ENCODE data around the gene ST6GALNAC3. TPM values are rescaled to one million over a fixed set of nuclear protein-coding genes. Genes with fewer than 3 reads are reported as not detected.
"Not testable (repeated sequence)": the region's sequence is repeated elsewhere in the genome, so short reads cannot be mapped to it uniquely, and the experiment has no call there.

ST6GALNAC3 gene
- polyA plus RNA-seq, 1 donor, result 86.1 TPM

DNA sequence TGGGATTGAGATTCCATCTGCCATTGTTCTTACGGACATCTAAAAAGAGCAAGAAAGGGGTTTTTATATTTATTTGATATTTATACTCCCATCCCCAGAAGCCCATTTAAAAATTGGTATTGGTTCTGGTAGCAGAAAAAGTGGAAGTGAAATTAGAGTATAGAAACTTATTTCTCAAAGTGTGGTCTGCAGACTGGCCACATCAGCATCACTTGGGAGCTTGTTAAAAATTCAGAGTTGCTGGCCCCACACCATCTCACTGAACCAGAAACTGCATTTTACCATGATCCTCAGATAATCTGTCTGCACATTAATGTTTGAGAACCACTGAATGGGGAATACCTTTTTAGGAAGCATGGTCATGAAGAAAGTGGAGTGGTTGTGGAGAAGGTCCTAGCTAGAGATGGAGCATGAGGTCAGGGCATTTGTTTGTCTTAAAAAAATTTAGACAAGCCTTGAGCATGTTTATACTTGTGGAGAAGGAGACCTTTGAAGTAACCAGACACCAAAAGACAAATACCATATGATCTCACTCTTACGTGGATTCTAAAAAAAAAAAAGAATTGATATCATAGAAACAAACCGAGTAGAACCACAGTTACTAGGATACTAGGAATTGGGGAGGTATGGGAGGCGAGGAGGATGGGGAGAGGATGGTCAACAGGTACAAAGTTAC, 116.3 kb downstream of the ST6GALNAC3 start:
- no peak for DNase-seq

DNA sequence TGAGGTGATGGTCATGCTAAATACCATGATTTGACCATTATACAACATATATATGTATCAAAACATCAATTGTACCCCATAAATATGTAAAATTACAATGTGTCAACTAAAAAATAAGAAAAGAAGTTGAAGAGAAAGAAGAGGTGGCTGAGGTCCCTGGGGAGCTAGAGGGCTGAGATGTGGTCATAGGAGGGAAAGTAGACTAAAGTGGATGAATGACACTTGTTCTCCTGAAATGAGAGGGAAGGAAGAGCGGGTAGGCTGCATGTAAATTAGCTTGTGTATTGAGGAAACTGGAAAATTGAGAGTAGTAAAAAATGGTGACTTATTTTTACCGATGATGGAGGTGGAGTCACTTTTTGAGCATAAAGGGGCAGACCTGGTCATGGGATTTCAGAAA, 117.0 kb downstream of the ST6GALNAC3 start:
- no peak for DNase-seq

DNA sequence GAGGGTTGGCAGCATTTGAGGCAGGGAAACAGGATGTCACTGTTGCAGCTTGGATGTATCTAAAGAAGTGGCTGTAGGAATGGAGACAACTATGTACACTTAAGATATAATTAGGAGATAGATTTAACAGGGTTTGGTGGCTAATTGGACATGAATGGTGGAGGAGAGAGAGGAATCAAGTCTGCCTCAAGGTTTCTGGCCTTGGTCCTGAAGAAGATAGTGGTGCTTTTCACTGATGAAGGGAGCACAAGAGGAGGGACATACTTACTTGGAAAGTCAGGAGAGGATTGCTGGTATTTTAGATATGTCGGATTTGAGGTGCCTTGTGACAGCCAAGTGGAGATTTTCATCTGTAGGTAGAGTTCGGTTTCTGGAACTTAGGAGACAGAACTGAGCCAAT, 123.9 kb downstream of the ST6GALNAC3 start:
- no peak for DNase-seq

DNA sequence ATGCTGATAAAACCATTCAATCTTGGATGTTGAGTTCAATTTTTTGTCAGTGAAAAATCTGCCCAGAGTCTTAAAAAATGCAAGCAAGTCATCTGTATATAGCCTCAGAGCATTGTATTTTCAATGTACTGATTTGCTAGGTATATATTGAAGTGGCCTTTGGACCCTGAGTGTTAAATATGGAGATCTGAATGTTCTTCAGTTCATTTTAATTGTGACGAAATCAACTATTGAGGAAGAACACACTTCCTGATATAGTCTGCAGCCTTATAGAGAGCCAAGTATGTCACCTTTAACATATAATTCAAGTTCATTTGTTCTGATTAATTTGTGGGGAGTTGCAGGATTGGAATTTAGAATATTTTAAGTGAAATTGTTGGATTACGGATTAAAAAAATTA, 128.1 kb downstream of the ST6GALNAC3 start:
- DNase-seq, result no peak

DNA sequence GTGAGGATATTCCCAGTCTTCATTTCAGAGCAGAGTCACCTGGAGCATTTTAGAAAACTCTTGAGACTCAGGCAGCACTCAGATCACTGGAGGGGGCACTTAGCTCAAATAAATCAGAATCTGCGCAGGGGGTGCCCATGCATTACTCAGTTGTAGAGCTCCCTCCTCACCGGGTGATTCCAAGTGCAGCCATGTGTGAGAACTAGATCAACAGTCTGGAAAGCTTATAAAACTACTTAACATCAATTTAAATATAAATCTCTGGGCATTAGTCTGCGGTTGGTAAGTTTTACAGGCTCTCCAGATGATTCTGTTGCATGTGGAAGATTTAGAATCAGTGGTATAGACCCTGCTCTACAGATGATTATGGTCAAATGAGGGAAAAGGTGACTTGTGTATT, 128.6 kb downstream of the ST6GALNAC3 start:
- DNase-seq, result peak; percentile 25

DNA sequence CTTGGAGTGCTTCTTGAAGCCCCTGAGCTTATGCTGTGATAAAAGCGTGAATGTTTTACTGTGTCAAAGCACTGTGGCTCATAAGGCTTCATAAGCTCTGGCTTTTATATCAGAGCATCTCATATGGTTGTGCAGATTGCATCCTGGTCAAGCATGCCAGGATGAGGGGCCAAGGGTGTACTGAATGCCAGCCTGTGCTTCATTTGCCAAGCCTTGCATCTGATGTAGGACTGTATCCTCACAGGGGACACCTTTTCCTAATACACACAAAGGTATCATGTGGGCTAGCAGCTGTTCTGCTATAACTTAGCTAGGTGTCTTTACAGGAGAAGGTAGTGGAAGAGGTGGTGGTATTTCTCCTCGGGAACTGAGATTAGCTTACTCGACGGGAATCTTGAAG, 134.7 kb downstream of the ST6GALNAC3 start:
- DNase-seq, result no peak

DNA sequence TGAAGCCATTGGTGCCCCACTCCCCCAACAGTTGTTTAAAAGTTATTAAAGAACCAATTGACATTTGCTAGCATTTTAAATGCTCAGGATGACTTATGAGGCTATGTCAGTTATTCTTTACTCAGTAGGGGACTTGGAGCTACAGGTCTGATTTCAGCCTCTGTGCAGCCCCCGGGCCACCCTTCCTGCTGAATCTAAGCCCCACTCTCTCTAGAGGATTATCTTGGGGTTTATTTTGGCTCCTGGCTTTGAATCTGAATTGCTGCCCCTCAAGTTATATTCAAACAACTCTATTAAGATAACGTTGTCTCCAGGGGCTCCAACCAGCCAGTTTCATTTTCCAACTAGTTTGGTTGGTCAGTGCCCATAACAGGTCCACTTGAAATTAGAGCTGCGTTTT, 135.1 kb downstream of the ST6GALNAC3 start:
- DNase-seq, result no peak

DNA sequence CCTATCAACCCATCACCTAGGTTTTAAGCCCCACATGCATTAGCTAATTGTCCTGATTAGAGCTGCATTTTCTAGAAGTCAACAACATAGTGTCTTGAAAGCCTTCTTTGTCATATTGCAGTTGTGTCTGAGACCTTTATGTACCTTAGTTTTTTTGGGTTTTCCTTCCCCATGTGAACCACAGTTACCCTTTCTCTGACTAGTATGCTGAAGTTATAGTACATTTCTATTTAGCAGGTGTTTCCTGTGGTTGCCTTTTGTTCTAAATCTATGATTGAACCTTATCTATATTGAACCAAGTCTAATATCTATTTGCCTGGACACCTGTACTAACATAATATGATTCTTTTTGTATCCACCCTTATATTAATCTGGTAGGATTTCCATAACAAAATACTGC, 135.6 kb downstream of the ST6GALNAC3 start:
- DNase-seq, result no peak

DNA sequence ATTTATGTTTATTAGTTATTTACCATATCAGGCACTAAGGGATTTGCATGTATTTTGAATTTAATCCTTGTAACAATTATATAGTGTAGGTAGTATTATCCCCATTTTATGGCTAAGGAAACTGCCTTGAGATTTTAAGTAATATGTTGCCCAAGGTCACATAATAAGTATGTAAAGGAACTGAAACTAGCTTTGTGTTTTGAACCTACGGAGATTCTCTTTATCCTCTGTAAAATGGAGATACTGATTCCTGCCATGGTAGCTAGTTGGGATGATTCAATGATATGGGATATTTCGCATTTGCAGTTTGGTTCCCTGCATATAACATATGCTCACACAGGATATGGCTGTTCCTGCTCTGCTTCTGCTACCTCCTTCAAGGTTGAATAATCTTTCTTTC, 144.3 kb downstream of the ST6GALNAC3 start:
- no peak for DNase-seq

DNA sequence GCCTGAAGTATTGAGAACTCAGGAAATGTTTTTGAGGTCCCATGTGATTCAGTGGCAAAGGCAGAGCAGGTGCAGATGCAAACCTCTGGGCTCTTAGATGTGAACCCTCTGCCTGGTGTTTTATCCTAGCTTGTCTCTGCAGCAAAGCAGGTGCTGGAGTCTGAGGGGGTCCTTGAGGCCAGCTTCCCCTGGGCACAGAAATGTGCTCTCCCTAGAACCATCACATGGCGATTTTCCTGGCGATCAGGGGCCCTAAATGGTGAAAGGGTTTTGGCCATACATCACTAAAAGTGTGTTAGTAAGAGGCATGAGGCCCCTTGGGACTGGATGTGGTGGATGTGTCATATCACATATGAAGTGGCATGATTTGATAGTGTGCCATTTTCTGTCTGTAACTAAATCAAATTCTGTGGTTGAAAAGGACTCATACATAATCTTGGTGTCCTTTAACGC, 144.8 kb downstream of the ST6GALNAC3 start:
- no peak for DNase-seq

DNA sequence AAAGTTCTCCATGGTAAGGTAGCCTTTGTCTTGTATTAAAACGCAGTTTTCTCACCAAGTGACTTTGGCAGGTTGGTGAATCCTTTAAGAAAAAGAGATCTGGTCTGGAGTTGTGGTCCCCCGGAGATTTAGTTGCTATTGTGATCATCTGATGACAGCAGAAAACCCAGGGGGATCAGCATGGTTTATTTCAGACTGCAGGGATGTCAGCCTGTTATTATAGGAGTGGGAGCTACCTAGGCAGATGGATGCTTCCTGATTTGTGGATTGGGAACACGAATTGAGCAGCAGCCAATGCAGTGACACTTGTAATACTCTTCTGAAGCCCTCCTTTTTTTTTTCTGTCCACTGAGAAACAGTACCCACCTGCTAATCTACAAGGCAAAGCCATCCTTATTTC, 150.2 kb downstream of the ST6GALNAC3 start:
- no peak for DNase-seq

DNA sequence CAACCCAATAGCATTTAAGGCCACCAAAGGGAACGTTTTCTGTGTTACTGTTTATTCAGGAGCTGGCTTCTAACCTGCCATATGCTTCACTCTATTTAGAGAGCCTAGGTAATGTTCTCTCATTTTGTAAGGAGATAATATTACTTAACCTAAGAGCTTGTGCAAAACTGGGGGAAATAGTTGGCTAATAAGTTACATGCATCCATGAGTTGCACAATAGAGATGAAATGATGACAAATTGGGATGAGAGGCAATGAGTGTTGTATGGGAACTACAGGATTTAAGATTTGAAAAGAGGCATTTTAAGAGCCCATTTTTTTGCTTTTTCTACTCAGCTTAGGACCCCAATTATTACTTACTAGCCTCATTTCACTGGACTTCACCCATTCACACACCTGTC, 151.0 kb downstream of the ST6GALNAC3 start:
- no peak for DNase-seq

DNA sequence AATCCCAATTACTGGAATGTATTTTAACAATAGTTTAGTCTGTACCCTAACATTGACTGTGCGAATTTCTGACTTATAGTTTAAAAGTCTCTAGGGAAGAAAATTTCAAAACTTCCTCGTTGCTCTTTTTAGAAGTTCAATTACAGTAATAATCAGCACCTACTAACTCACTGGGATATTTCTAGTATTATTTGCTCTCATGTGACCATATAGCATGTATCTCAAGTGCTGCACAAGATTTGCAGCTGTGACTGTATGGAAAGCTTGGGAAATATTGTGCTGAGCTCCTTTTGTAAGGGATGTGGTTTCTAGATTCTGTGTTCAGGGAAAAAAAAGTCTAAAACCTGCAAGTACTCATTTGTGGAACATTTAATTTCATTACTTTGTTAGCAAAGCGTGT, 153.1 kb downstream of the ST6GALNAC3 start:
- DNase-seq, result no peak

DNA sequence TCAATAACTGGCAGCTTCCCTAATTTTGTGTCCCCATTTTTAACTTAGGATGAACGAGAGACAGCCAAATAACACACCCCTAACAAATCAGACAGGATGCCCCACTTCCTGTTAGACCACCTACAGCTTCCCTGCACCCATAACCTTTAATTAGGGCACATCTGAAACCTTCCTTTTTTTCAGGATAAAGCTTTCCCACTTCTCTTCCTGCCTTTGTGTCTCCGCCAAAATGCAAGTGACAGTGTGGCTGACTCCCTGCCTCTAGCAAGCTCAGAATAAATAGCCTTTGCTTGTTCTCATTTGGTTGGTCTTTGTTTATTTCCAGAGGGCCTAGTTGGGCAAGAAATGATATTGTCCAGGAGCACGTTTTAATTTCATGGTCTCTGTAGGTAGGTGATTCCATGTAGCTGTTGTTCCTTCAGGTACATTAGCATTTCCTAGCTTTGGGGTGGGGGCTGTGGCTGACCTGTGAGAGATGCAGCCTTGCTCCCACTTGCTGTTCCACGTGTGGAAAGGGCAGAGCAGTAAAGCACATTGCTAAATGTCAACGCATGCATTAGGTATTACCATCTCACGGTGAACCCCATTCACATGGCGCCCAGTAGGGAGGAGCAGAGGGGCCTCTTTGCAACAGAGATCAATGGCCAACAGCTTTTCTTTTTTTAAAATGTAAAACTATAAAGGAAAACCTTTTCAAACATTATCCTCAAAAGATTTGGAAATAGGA, 154.9 kb downstream of the ST6GALNAC3 start:
- DNase-seq, result no peak

DNA sequence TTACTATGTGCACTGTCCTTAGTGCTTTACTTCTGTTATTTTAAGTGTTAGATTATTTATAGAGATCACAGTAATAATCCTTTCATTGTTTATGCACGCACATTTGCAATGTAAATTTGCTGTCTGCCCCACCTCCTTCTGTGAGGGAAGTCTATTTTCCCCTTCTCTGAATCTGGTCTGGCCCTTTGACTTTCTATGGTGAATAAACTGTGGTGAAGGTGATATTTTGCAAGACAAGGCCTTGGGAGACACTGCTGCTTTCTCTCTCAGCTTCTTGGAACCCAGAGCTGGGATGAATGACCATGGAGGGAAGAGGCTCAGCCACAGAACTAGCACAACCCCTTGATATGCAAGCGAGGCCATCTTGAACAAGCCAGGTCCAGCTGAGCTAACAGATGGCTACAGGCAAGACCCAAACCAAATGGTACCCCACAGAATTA, 156.3 kb downstream of the ST6GALNAC3 start:
- DNase-seq, result no peak

DNA sequence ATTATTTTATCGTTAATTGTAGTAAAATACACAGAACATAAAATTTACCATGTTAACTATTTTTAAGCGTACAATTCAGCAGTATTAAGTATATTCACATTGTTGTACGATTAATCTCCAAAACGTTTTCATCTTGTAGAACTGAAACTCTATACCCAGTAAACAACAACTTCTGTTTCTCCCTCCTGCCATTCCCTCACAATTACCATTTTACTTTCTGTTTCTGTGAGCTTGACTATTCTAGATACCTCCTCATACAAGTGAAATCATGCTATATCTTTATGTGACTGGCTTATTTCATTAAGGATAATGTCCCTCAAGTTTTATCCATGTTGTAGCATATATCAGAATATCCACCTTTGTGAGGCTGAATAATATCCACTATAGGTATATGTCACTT, 156.8 kb downstream of the ST6GALNAC3 start:
- DNase-seq, result no peak

DNA sequence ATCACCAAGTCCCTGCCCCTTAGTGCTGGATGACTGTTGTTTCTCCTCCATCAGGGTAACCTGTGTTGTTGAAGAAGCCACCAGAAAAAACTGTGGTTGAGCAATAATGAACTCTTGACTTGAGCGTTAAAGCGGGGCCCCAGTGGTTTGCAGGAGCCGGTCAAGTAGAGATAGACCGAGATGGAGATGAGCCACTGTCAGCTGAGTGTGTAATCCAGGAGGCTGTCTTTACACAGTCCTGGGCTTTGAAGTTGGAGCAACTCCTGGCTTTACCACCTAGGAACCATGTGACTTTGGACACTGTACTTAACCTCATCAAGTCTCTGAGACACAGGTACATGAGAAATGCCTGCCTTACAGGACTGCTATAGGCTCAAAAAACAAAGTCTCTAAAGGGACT, 158.1 kb downstream of the ST6GALNAC3 start:
- no peak for DNase-seq

DNA sequence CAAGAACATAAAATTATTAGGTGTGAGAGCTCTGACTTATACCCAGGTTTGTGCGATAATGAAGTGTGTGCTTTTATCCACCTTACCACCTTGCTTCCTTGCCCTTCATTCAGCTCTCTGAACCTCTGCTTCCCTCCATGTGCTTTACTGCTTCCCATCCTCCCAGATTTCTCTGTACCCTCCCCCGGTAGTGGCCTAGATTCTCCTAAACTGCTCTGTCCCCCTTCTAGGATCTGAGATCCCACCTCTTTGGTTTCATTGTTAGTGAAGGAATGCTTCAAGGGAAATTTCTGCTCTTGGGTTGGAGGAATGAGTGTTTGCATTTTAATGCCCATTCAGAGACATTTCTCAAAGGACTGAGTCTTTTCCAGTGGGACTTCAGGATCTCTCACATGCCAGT, 159.5 kb downstream of the ST6GALNAC3 start:
- DNase-seq, result no peak

DNA sequence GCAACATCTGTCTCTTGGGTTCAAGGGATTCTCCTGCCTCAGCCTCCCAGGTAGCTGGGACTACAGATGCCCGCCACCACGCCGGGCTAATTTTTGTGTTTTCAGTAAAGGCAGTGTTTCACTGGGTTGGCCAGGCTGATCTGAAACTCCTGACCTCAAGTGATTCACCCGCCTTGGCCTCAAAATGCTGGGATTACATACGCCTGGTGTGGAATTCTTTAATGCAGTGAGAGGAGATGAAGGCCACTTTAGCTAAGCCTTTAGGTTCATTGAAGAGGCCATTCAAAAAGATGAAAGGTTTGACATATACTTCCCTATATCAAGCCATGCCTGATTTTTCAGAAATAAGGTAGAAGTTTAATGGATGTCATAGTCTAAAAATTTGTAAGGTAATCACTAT, 162.7 kb downstream of the ST6GALNAC3 start:
- DNase-seq, result no peak

DNA sequence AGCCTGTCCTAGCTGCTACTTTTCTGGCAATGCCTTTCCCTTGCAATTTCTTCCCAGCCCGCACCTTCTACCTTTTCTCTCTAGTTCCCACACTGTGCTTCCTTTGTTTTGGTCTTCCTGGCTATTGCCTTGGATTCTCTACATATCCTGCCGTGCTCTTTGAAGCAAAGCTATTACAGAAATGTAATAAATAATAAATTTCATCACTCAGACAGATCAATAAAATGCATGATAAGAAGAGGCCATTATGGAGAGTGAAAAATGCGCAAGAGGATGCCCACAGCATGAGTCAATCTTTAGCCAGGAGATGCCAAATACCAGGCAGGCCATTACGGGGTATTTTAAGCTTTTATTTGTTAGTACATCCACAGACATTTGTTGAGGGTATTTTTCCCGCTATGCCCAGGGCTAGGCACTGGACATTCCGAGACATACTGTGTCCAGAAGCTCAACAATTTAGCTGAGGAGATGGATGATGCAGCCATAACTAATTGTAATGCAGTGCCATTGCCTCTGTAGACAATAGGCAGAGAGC, 163.6 kb downstream of the ST6GALNAC3 start:
- no peak for DNase-seq

DNA sequence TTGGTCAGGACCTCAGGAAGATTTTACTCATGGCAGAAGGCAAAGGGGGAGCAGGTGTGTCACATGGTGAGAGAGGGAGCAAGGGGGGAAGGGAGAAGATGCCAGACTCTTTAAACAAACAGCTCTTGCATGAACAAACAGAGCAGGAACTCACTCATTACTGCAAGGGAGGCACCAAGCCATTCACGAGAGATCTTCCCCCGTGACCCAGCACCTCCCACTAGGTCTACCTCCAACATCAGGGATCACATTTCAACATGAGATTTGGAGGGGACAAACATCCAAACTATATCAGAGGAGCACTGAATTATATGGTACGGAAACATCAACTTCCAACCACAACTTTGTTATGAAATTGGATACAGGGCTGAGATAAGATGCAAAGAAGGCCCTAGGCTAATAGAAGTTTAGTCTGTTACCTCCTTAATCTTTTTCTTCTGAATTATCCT, 164.9 kb downstream of the ST6GALNAC3 start:
- DNase-seq, result no peak

DNA sequence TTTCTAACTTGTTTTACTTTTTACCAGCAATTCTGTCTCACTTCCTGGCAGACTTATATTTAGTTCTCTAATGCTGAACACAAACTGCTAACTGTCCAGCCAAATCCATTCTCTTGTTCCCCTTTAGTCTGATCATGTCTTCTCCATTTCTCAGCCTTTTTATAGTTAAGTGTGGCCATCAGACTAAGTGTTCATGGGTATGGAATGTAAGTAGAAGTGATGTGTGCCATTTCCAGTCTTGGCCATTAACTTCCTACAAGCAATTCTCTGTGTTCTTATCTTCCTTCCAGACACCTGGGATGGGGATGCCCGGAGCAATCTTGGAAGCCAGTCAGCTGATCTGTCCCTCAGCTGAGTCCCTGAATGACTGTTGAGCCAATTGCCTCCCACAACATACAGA, 165.8 kb downstream of the ST6GALNAC3 start:
- no peak for DNase-seq

DNA sequence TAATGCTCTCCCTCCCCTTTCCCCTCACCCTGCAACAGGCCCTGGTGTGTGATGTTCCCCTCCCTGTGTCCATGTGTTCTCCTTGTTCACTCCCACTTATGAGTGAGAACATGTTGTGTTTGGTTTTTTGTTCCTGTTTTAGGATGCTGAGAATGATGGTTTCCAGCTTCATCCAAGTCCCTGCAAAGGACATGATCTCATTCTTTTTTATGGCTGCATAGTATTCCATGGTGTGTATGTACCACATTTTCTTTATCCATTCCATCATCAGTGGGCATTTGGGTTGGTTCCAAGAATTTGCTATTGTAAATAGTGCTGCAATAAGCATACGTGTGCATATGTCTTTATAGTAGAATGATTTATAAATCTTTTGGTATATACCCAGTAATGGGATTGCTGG, 168.0 kb downstream of the ST6GALNAC3 start:
- DNase-seq, result not testable (repeated sequence)
